Smooth muscle cell (in vitro differentiated cells): ENCODE data around the gene SESTD1. TPM values are rescaled to one million over a fixed set of nuclear protein-coding genes. Genes with fewer than 3 reads are reported as not detected.

Source experiments
- DNase-seq: peaks from one replicate; lab custom pipeline; 2025; ENCODE audit not compliant: unreplicated experiment; lab: John Stamatoyannopoulos, UW
- H2AFZ ChIP-seq: fragments of 200-600 bp; sonication (generic); 2 replicates; pipeline ENCODE4 v1.6.0; 2016; ENCODE audit warnings: antibody characterized with exemption, low read depth, mild to moderate bottlenecking
- H3F3A ChIP-seq: fragments of 200-600 bp; sonication (generic); 2 replicates; pipeline ENCODE4 v1.6.0; 2017; ENCODE audit warnings: antibody characterized with exemption, low read depth
- H3K27ac ChIP-seq: fragments of 200-600 bp; sonication (generic); 2 replicates; pipeline ENCODE4 v1.5.1; 2016; ENCODE audit warnings: low read depth, mild to moderate bottlenecking
- H3K27me3 ChIP-seq: fragments of 200-600 bp; sonication (generic); 2 replicates; pipeline ENCODE4 v1.6.1; 2016; ENCODE audit warnings: low read depth, mild to moderate bottlenecking
- H3K36me3 ChIP-seq: fragments of 200-600 bp; sonication (generic); 2 replicates; pipeline ENCODE4 v1.5.1; 2016; ENCODE audit warnings: low read depth
- H3K4me1 ChIP-seq: fragments of 200-600 bp; sonication (generic); 2 replicates; pipeline ENCODE4 v1.5.1; 2016; ENCODE audit warnings: low read depth
- H3K4me2 ChIP-seq: fragments of 200-600 bp; sonication (generic); 2 replicates; pipeline ENCODE4 v1.6.0; 2016; ENCODE audit warnings: mild to moderate bottlenecking
- H3K4me3 ChIP-seq: fragments of 200-600 bp; sonication (generic); 2 replicates; pipeline ENCODE4 v1.5.1; 2016; ENCODE audit warnings: mild to moderate bottlenecking
- H3K79me2 ChIP-seq: fragments of 200-600 bp; sonication (generic); 2 replicates; pipeline ENCODE4 v1.6.0; 2016; ENCODE audit warnings: low read depth, mild to moderate bottlenecking
- H3K9ac ChIP-seq: fragments of 200-600 bp; sonication (generic); 2 replicates; pipeline ENCODE4 v1.6.0; 2016; ENCODE audit warnings: low read depth
- H3K9me3 ChIP-seq: fragments of 200-600 bp; sonication (generic); replicated peaks from 2 replicates; pipeline ENCODE4 v1.5.1; 2016; ENCODE audit warnings: low read depth
- H4K20me1 ChIP-seq: fragments of 200-600 bp; sonication (generic); 2 replicates; pipeline ENCODE4 v1.6.0; 2016; ENCODE audit warnings: low read depth
- WGBS: methylation state at CpG from one replicate; pipeline ENCODE4 v1.1.7; 2016; ENCODE audit warnings: low lambda C conversion rate; 5-methylcytosine and 5-hydroxymethylcytosine counted together
- polyA plus RNA-seq: library from polyadenylated mRNA; unstranded; fragments of >200 nt; fragmentation: Nextera tagmentation; extraction: Ambion mirVana; gene quantifications from 2 replicates; pipeline ENCODE4 v1.2.1, GENCODE V29; 2016
- total RNA-seq: library from RNA; depleted of rRNA; stranded (reverse); fragments of >200 nt; gene quantifications from 2 replicates; pipeline ENCODE4 v1.2.3, GENCODE V29; 2014
- TF ChIP-seq, protein P1 (sequence below): fragments of 200-600 bp; sonication (generic); IDR thresholded peaks from 2 replicates; pipeline ENCODE4 v1.5.1; 2017; ENCODE audit warnings: borderline replicate concordance, mild to moderate bottlenecking, antibody characterized with exemption; ENCODE audit not compliant: insufficient read depth, poor library complexity, severe bottlenecking

Gene SESTD1
- total and polyA plus RNA-seq, 2 experiments from 2014 or later = 29.1 to 82.3 TPM

DNA sequence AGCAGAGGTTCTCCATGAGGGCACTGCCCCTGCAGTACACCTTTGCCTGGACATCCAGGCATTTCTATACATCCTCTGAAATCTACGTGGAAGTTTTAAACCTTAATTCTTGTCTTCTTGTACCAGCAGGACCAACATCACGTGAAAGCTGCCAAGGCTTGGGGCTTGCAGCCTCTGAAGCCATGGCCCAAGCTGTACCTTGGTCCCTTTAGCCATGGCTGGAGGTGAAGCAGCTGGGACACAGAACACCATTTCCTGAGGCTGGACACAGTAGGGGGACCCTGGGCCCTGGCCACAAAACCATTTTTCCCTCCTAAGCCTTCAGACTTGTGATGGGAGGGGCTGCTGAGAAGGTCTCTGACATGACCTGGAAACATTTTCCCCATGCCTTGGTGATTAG, 181.9 kb downstream of the SESTD1 start:
- Histone ChIP-seq H3K4me3 (no peak overlapping the region), H2AFZ (no peak overlapping the region), H3K9ac (no peak overlapping the region), H3K9me3 (no peaks in the 10 kb centered on the region), H3K4me1 (no peaks in the 10 kb centered on the region), H3K4me2 (no peak overlapping the region), H3K27ac (no peak overlapping the region), H3K36me3 (no peaks in the 10 kb centered on the region), H3F3A (no peaks in the 10 kb centered on the region), H4K20me1 (no peaks in the 10 kb centered on the region), H3K79me2 (no peaks in the 10 kb centered on the region), H3K27me3 (no peaks in the 10 kb centered on the region)
- DNase-seq = no peak
- TF ChIP-seq, protein P1, sequence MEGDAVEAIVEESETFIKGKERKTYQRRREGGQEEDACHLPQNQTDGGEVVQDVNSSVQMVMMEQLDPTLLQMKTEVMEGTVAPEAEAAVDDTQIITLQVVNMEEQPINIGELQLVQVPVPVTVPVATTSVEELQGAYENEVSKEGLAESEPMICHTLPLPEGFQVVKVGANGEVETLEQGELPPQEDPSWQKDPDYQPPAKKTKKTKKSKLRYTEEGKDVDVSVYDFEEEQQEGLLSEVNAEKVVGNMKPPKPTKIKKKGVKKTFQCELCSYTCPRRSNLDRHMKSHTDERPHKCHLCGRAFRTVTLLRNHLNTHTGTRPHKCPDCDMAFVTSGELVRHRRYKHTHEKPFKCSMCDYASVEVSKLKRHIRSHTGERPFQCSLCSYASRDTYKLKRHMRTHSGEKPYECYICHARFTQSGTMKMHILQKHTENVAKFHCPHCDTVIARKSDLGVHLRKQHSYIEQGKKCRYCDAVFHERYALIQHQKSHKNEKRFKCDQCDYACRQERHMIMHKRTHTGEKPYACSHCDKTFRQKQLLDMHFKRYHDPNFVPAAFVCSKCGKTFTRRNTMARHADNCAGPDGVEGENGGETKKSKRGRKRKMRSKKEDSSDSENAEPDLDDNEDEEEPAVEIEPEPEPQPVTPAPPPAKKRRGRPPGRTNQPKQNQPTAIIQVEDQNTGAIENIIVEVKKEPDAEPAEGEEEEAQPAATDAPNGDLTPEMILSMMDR = no peak
- 86% methylated on average over 2 of the region's 2 CpGs for WGBS

- Histone ChIP-seq H3K9ac (no peak overlapping the region), H3K27ac (no peak overlapping the region), H3K4me1 (no peaks in the 10 kb centered on the region), H3F3A (no peaks in the 10 kb centered on the region), H3K36me3 (no peaks in the 10 kb centered on the region), H3K27me3 (no peaks in the 10 kb centered on the region), H4K20me1 (no peaks in the 10 kb centered on the region), H3K4me2 (no peak overlapping the region), H3K79me2 (no peaks in the 10 kb centered on the region), H3K4me3 (no peak overlapping the region), H2AFZ (no peak overlapping the region), H3K9me3 (no peaks in the 10 kb centered on the region)
- TF ChIP-seq, protein P1 = no peak
- no peak for DNase-seq
Measured at GRCh38 chr2:179081954-179082353, 182.7 kb downstream of the SESTD1 start.

- Histone ChIP-seq H3K79me2 (no peaks in the 10 kb centered on the region), H3K4me2 (no peak overlapping the region), H3K4me1 (no peaks in the 10 kb centered on the region), H3K9me3 (no peaks in the 10 kb centered on the region), H3K4me3 (no peak overlapping the region), H2AFZ (no peak overlapping the region), H4K20me1 (no peaks in the 10 kb centered on the region), H3F3A (no peaks in the 10 kb centered on the region), H3K36me3 (no peaks in the 10 kb centered on the region), H3K27ac (no peak overlapping the region), H3K9ac (no peak overlapping the region), H3K27me3 (no peaks in the 10 kb centered on the region)
- WGBS = 86% methylated on average over 3 of the region's 3 CpGs
- no peak for DNase-seq
- TF ChIP-seq, protein P1 = no peak
Measured at GRCh38 chr2:179072527-179072926, 192.1 kb downstream of the SESTD1 start.

DNA sequence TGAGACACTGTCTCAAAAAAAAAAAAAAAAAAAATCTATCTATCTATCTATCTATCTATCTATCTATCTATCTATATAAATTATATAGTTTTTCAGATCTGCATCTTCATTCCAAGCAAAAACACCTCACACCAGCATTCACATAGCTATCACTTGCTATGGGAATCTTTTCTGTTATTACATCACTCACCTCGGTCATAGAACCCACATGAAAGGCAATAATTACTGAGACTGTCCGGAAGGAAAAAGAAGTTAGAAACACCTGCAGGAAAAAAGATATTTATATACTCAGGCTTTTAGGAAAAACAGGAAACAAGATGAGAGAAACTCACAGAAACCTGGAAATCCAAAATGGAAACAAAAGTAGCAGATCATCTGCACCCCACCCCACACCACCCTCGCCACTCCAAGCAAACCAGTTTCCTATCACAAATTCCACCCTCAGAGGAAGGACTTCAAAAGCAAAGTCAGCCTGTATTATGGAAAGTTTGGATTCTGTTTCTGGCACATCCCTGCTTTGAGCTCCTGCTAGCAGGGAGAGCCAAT, 192.7 kb downstream of the SESTD1 start:
- H3K4me2 ChIP-seq = no peak overlapping the region
- no peak overlapping the region for H2AFZ ChIP-seq
- H3K9me3 ChIP-seq = no peaks in the 10 kb centered on the region
- H3K9ac ChIP-seq = no peak overlapping the region
- H3K36me3 ChIP-seq = no peaks in the 10 kb centered on the region
- no peaks in the 10 kb centered on the region for H3K79me2 ChIP-seq
- H4K20me1 ChIP-seq = no peaks in the 10 kb centered on the region
- H3K4me1 ChIP-seq = no peaks in the 10 kb centered on the region
- DNase-seq = no peak
- 75% methylated on average over 3 of the region's 3 CpGs for WGBS
- no peak overlapping the region for H3K4me3 ChIP-seq
- TF ChIP-seq, protein P1 = no peak
- no peaks in the 10 kb centered on the region for H3F3A ChIP-seq
- no peak overlapping the region for H3K27ac ChIP-seq
- H3K27me3 ChIP-seq = no peaks in the 10 kb centered on the region
